Transverse colon (tissue), 4 donors: ENCODE results near the gene LILRA1. TPM values are rescaled to one million over a fixed set of nuclear protein-coding genes. Genes with fewer than 3 reads are reported as not detected.
"Not testable (repeated sequence)": the region's sequence is repeated elsewhere in the genome, so short reads cannot be mapped to it uniquely, and the experiment has no call there.

Experiments
- DNase-seq: peaks from one replicate; pipeline ENCODE4 v3.0.0-alpha.2; 2019
- H3K27ac ChIP-seq, 4 donors: fragments of 200-600 bp; sonication (generic); 2 replicates each; pipeline ENCODE4 v1.5.1; 2016 to 2018; ENCODE audit warnings: inconsistent platforms in 4 of 4
- H3K27me3 ChIP-seq: fragments of 200-600 bp; sonication (generic); 2 replicates; pipeline ENCODE4 v1.5.1; 2017; ENCODE audit warnings: inconsistent platforms
- H3K36me3 ChIP-seq, 4 donors: fragments of 200-600 bp; sonication (generic); 2 replicates each; pipeline ENCODE4 v1.5.1; 2017 to 2019; ENCODE audit warnings: inconsistent platforms in 4 of 4
- H3K4me1 ChIP-seq, 4 donors: fragments of 200-600 bp; sonication (generic); 2 replicates each; pipeline ENCODE4 v1.5.1; 2017 to 2020; ENCODE audit warnings: inconsistent platforms in 4 of 4
- H3K4me3 ChIP-seq, 4 donors: fragments of 200-600 bp; sonication (generic); 1 replicate in 1 of 4; 2 replicates in 3 of 4; pipeline versions ENCODE4 v1.5.1 to v1.6.1; 2017 to 2019; ENCODE audit warnings: inconsistent platforms in 4 of 4
- H3K9me3 ChIP-seq, 2 donors: fragments of 200-600 bp; sonication (generic); 2 replicates each; pipeline ENCODE4 v1.5.1; 2017 to 2019; ENCODE audit warnings: inconsistent platforms in 2 of 2
- CTCF ChIP-seq, 5 experiments: fragments of 200-600 bp in 3 of 5; fragments of 450-650 bp in 2 of 5; sonication (generic) in 3 of 5; IDR thresholded peaks; 1 replicate in 2 of 5; 2 replicates in 3 of 5; pipeline ENCODE4 v1.5.1; 2016 to 2017; ENCODE audit warnings: antibody characterized with exemption in 5 of 5, inconsistent platforms in 3 of 5, mild to moderate bottlenecking in 2 of 5, moderate library complexity in 1 of 5
- EP300 ChIP-seq: sonication (generic); formaldehyde crosslinking; IDR thresholded peaks from one replicate; pipeline ENCODE4 v1.6.1; 2017; ENCODE audit warnings: antibody characterized with exemption, low read depth
- POLR2A ChIP-seq: fragments of 450-650 bp; IDR thresholded peaks from one replicate; pipeline ENCODE4 v1.6.1; 2016; ENCODE audit warnings: antibody characterized with exemption, mild to moderate bottlenecking, moderate library complexity
- POLR2AphosphoS5 ChIP-seq, 3 donors: sonication (generic); formaldehyde crosslinking; IDR thresholded peaks; one replicate each; pipeline ENCODE4 v1.6.1; 2016; ENCODE audit warnings: antibody characterized with exemption in 3 of 3
- WGBS, 2 donors: methylation state at CpG; one replicate each; pipeline ENCODE4 v1.1.5; 2018; ENCODE audit warnings: low coverage in 1 of 2; 5-methylcytosine and 5-hydroxymethylcytosine counted together
- in situ Hi-C, 4 donors: fragments of 200-750 bp; cut with MboI; loops; one replicate each; pipeline versions ENCODE4 v1.15.0 to v1.15.1; 2017; ENCODE audit warnings: low sequenced_read_pairs in 3 of 4, low pct_ligation_motif_present in 1 of 4, low pct_unique_long_range_greater_than_20kb in 1 of 4
- intact Hi-C: fragments of 100-400 bp; cut with DNase I; formaldehyde crosslinking; loops from one replicate; pipeline ENCODE4 v1.15.1; 2023; ENCODE audit warnings: low total_unique reads
- total RNA-seq, 4 donors: library from RNA; depleted of rRNA; stranded (reverse); fragments of >200 nt; gene quantifications; one replicate each; pipeline ENCODE4 v1.1.0, GENCODE V29; 2016

LILRA1 gene
- total RNA-seq, 4 donors from 2014 or later, result 0.16 to 4.5 (median 0.27) TPM; not detected in 1

- 29 to 65% methylated on average over 4 to 5 of the region's 5 CpGs for WGBS, 2 donors
- peak; percentile 31 for DNase-seq
Observed at GRCh38 chr19:54616821-54617560, 23.6 kb downstream of the LILRA1 start.

GRCh38 chr19:54620464-54620863, 27.0 kb downstream of the LILRA1 start:
- Histone ChIP-seq H3K27me3 (no peaks in the 10 kb centered on the region), H3K36me3 (no peaks in the 10 kb centered on the region), H3K27ac (no peak overlapping the region), H3K4me3 (no peak overlapping the region), H3K4me1 (no peaks in the 10 kb centered on the region), H3K9me3 (no peaks in the 10 kb centered on the region)
- no peak for TF ChIP-seq EP300
- no peak for TF ChIP-seq CTCF (IDR thresholded peaks at IDR 0.05)
- TF ChIP-seq POLR2AphosphoS5 (IDR thresholded peaks at IDR 0.05), result no peak
- TF ChIP-seq POLR2A, result no peak
- in situ Hi-C loops (no loop called here), intact Hi-C loops (no loop called here)
- 38 to 55% methylated on average over 4 of the region's 4 CpGs for WGBS, 2 donors
- no peak for DNase-seq

More at GRCh38 chr19:54616821-54617560, 23.6 kb downstream of the LILRA1 start:
- Histone ChIP-seq H3K27me3 (no peaks in the 10 kb centered on the region), H3K4me3 (peak overlapping the region in 1 of 4 donors; percentile 7), H3K27ac (peak overlapping the region; percentile 16 to 62 (median 28)), H3K9me3 (no peaks in the 10 kb centered on the region), H3K36me3 (no peaks in the 10 kb centered on the region), H3K4me1 (no peaks in the 10 kb centered on the region)
- intact Hi-C loops, result no loop called here
- in situ Hi-C loops, result no loop called here
- TF ChIP-seq POLR2AphosphoS5 (IDR thresholded peaks at IDR 0.05) (no peak), POLR2A (no peak), EP300 (no peak), CTCF (IDR thresholded peaks at IDR 0.05) (no peak)

GRCh38 chr19:54622431-54622830, 29.0 kb downstream of the LILRA1 start:
- no peaks in the 10 kb centered on the region for H3K9me3 ChIP-seq
- H3K4me1 ChIP-seq, result no peaks in the 10 kb centered on the region
- TF ChIP-seq POLR2A (no peak), EP300 (no peak), POLR2AphosphoS5 (IDR thresholded peaks at IDR 0.05) (no peak), CTCF (IDR thresholded peaks at IDR 0.05) (no peak)
- WGBS, 2 donors, result 60% methylated on average over 4 of the region's 4 CpGs
- no peak overlapping the region for H3K4me3 ChIP-seq
- no peak for DNase-seq
- no peaks in the 10 kb centered on the region for H3K27me3 ChIP-seq
- H3K27ac ChIP-seq, result no peak overlapping the region
- in situ Hi-C loops, result no loop called here
- H3K36me3 ChIP-seq, result no peaks in the 10 kb centered on the region
- intact Hi-C loops, result no loop called here

GRCh38 chr19:54624234-54624633, 30.8 kb downstream of the LILRA1 start:
- H3K36me3 ChIP-seq, intact Hi-C loops, DNase-seq, H3K4me1 ChIP-seq, H3K4me3 ChIP-seq, in situ Hi-C loops, H3K27me3 ChIP-seq, H3K9me3 ChIP-seq: not testable (repeated sequence)
- H3K27ac ChIP-seq, result peak overlapping the region in 1 of 4 donors; percentile 55
- 67% methylated on average over 6 of the region's 10 CpGs; no CpG with 5 or more reads in 1 of the 2 donors for WGBS, 2 donors

- H3K36me3 ChIP-seq, in situ Hi-C loops, H3K4me1 ChIP-seq, H3K27me3 ChIP-seq, H3K4me3 ChIP-seq, intact Hi-C loops, H3K9me3 ChIP-seq: not testable (repeated sequence)
- peak overlapping the region in 1 of 4 donors; percentile 55 for H3K27ac ChIP-seq
- 70 to 83% methylated on average over 6 to 9 of the region's 15 CpGs for WGBS, 2 donors
- DNase-seq, result peak; percentile 40
Observed at GRCh38 chr19:54624934-54625730, 31.7 kb downstream of the LILRA1 start.
